ENCODE data around the gene PEX14.

PEX14 gene

GRCh38 chr1:10530281-10530740 lies 55.6 kb downstream of the PEX14 start:
- Histone ChIP-seq H3K36me3 (no peaks in the 10 kb centered on the region), H3K27me3 (peaks cover 28% of the 10 kb centered on the region), H3K27ac (no peak overlapping the region), H3K4me1 (ENCODE audit: control insufficient read depth in 1 of 2, insufficient read depth in 1 of 2, low read depth in 1 of 2, low read length in 1 of 2) (peaks cover 0 to 7% of the 10 kb centered on the region in 2 experiments), H3K9me3 (no peaks in the 10 kb centered on the region), H3K4me3 (ENCODE audit: low read depth in 1 of 2, low read length in 1 of 2) (no peak overlapping the region)
- TF ChIP-seq, protein P1, sequence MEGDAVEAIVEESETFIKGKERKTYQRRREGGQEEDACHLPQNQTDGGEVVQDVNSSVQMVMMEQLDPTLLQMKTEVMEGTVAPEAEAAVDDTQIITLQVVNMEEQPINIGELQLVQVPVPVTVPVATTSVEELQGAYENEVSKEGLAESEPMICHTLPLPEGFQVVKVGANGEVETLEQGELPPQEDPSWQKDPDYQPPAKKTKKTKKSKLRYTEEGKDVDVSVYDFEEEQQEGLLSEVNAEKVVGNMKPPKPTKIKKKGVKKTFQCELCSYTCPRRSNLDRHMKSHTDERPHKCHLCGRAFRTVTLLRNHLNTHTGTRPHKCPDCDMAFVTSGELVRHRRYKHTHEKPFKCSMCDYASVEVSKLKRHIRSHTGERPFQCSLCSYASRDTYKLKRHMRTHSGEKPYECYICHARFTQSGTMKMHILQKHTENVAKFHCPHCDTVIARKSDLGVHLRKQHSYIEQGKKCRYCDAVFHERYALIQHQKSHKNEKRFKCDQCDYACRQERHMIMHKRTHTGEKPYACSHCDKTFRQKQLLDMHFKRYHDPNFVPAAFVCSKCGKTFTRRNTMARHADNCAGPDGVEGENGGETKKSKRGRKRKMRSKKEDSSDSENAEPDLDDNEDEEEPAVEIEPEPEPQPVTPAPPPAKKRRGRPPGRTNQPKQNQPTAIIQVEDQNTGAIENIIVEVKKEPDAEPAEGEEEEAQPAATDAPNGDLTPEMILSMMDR (IDR thresholded peaks at IDR 0.05) = no peak

GRCh38 chr1:10530756-10531495 lies 56.2 kb downstream of the PEX14 start:
- Histone ChIP-seq H3K9me3 (no peaks in the 10 kb centered on the region), H3K4me3 (ENCODE audit: low read depth in 1 of 2, low read length in 1 of 2) (no peak overlapping the region), H3K27ac (no peak overlapping the region), H3K36me3 (no peaks in the 10 kb centered on the region), H3K27me3 (peaks cover 28% of the 10 kb centered on the region), H3K4me1 (ENCODE audit: control insufficient read depth in 1 of 2, insufficient read depth in 1 of 2, low read depth in 1 of 2, low read length in 1 of 2) (peaks cover 0 to 7% of the 10 kb centered on the region in 2 experiments)
- TF ChIP-seq, protein P1 (IDR thresholded peaks at IDR 0.05) = no peak

DNA sequence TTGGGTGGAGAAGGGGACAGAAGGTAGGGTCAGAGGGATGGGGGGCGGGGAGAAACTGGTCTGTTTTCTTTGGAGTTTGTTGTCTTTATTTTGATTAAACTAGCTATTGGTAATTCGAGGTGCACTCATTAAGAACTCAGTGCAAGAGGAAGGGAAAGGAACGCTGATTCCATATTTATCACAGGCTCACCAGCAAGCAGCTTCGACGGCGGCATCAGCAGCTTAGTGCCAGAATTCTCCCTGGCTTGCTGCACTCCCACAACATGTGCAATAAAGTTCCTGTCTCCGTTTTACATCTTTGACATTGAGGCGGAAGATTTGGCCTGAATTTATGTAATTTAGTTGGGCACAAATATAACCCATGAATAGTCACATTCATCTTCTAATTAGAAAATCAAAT lies 57.6 kb downstream of the PEX14 start:
- peaks cover 8% of the 10 kb centered on the region for H3K36me3 ChIP-seq
- peaks cover 0 to 7% of the 10 kb centered on the region in 2 experiments for H3K4me1 ChIP-seq (ENCODE audit: control insufficient read depth in 1 of 2, insufficient read depth in 1 of 2, low read depth in 1 of 2, low read length in 1 of 2)
- TF ChIP-seq, protein P1 (IDR thresholded peaks at IDR 0.05) = no peak
- H3K27me3 ChIP-seq = peaks cover 28% of the 10 kb centered on the region
- H3K9me3 ChIP-seq = no peaks in the 10 kb centered on the region
- H3K27ac ChIP-seq = no peak overlapping the region
- no peak overlapping the region for H3K4me3 ChIP-seq (ENCODE audit: low read depth in 1 of 2, low read length in 1 of 2)

DNA sequence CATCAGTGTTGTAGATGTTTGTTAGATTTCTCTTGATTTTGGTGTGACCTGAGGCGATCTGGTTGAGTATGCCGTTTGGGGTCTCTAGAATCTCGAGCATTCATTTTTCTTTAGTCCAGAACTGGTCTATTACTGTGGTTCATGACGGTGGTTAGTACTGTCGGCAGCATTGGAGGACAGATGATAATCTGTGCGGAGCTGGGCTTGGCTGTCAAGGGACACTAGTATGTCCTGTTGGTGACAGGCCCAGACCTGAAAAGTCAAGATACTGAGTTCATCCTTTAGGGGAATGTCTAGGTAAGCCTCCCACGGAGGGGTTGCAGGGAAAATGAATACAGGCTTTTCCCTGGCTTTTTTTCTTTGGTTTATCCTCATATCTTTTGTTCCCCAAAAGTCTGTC lies 59.8 kb downstream of the PEX14 start:
- H3K27ac ChIP-seq = no peak overlapping the region
- no peak overlapping the region for H3K4me3 ChIP-seq (ENCODE audit: low read depth in 1 of 2, low read length in 1 of 2)
- H3K4me1 ChIP-seq (ENCODE audit: control insufficient read depth in 1 of 2, insufficient read depth in 1 of 2, low read depth in 1 of 2, low read length in 1 of 2) = peaks cover 0 to 7% of the 10 kb centered on the region in 2 experiments
- peaks cover 26% of the 10 kb centered on the region for H3K27me3 ChIP-seq
- H3K36me3 ChIP-seq = peaks cover 14% of the 10 kb centered on the region
- TF ChIP-seq, protein P1 (IDR thresholded peaks at IDR 0.05) = no peak
- no peaks in the 10 kb centered on the region for H3K9me3 ChIP-seq

- TF ChIP-seq, protein P1 (IDR thresholded peaks at IDR 0.05) = no peak
Observed at GRCh38 chr1:10536133-10536770, 61.5 kb downstream of the PEX14 start.

More at GRCh38 chr1:10536133-10536770, 61.5 kb downstream of the PEX14 start:
- Histone ChIP-seq H3K9me3 (no peaks in the 10 kb centered on the region), H3K4me1 (ENCODE audit: control insufficient read depth in 1 of 2, insufficient read depth in 1 of 2, low read depth in 1 of 2, low read length in 1 of 2) (no peaks in the 10 kb centered on the region), H3K27me3 (peaks cover 9% of the 10 kb centered on the region), H3K36me3 (peaks cover 18% of the 10 kb centered on the region), H3K4me3 (ENCODE audit: low read depth in 1 of 2, low read length in 1 of 2) (no peak overlapping the region), H3K27ac (no peak overlapping the region)
